Measurements from ENCODE around the gene SIRPB1.

- no peak for TF ChIP-seq POLR2A (IDR thresholded peaks at IDR 0.05)
- no peak for TF ChIP-seq CTCF (IDR thresholded peaks at IDR 0.05)
These were observed 8.8 kb upstream of the SIRPB1 start for GRCh38 chr20:1628621-1629020.
